ENCODE results near the gene WDR1.

WDR1 gene

DNA sequence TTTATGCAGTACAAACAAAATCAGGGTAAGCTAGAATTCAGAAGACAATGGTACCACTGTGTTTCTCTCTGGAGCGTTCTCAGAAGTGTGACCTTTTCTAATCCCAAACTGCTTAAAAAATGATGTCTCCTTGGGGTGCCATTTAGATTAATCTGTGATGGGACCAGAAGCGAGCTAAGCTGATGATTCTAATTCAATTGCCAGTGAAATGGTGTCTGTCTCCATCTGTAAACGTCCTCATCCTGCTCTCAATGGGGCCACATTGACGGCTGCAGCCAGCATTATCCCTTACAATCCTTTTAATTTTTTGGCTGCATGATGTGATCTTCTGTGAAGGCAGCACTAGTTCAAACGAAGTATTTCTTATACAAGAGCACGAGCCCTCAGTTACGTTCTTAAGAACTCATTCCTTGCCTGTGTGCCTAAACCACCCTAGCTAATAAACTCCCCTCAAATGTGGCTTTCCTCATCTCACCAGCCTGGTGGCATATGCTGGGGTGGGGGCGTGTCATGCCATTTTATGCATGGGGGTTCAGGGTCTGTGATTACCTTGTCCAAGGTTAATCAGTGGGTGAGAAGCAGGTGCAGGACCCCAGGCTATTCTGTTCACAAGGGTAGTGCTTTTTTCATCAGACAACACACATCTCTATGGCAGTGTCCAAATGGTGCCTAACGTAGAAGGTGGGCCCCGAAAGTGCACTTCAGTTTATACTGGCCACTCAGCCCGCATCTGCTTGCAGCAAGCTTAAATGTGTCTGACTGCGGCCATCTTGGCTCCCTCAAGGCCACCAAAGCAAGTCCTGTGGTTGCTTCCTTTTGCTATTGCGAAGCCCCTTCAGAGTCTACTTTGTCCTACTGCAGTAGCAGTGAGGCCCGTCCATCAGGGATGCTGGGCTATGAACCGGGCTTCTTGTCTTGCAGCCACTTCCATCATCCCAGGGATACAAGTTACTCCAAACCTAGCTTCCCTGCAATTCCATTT lies 49.6 kb downstream of the WDR1 start:
- DNase-seq (ENCODE audit: low read depth) = no peak

- no peak for DNase-seq (ENCODE audit: low read depth)
Measured at GRCh38 chr4:10066206-10066605, 50.4 kb downstream of the WDR1 start.

DNA sequence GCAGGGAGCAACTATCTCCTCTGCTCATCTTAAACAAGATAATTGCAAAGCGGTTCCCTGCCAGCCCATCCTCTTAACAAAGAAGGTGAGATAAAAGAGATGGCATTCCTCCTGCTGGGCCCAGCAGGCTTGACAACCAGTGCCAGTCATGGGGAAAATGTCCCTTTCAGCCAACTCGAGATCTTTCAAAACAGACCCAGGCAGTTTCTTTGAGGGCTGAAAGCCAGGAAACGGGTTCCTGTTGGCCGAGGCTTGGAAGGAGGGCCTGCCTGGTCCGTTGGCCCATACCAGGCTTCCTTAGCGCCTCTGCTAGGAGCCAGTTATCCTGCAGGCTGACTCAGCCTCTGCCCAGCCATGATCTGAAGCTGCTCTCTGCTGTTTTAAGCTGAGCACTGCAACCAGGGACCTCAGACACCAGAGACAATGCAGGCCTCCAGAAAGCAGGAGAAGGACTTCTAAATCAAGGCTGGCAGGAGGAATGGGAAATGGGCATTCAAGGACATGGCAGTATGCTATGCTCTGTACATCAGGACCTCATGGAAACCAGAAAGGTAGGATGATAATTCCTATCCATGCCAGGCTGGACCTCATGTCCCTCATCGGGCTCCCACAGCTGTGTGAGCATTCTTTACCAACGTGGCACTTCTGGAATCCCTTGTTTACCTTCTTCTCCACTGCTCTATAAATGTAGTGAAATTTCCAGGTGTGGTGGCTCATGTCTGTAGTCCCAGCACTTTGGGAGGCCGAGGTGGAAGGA lies 52.9 kb downstream of the WDR1 start:
- DNase-seq (ENCODE audit: low read depth) = no peak

GRCh38 chr4:10061650-10062415 lies 54.8 kb downstream of the WDR1 start:
- no peak for DNase-seq (ENCODE audit: low read depth)

DNA sequence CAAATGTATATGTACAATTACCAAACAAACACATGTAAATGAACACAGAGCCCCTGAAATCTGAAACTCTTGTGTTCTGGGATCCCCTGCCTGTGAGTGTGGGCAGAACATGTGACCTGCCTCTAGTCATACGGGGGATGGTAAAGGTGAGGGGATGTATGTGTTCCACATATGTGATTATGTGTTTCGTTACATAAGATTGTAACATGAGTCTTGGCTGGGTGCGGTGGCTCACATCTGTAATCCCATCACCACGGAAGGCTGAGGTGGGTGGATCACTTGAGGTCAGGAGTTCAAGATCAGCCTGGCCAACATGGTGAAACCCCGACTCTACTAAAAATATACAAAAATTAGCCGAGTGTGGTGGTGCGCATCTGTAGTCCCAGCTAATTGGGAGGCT lies 58.2 kb downstream of the WDR1 start:
- no peak for DNase-seq (ENCODE audit: low read depth)

- DNase-seq (ENCODE audit: low read depth) = no peak
Measured at GRCh38 chr4:10057023-10057395, 59.6 kb downstream of the WDR1 start.

GRCh38 chr4:10056334-10057022 lies 60.1 kb downstream of the WDR1 start:
- no peak for DNase-seq (ENCODE audit: low read depth)

- no peak for DNase-seq (ENCODE audit: low read depth)
Measured at GRCh38 chr4:10055871-10056270, 60.7 kb downstream of the WDR1 start.

DNA sequence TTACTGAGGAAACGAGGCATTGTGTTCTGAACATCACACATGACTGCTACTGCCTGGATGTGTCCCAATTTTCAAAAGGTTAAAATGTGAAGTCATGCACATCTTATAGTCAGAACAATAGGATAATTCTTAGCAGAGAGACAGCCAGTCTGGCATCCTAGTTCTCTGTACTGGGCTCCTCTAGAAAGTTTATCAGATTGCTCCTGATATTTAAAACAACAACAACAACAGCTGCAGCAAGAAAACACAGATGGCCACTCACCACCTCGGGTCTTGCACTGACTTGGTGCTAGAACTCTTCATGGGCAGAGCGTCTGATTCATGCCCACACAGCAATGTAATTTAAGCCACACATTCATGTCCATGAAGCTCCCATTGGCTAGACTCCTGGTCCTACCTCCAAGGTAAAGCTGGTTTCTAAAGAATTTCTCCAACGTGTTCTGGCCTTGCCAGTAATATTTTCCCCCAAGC lies 62.0 kb downstream of the WDR1 start:
- DNase-seq (ENCODE audit: low read depth) = no peak

- no peak for DNase-seq (ENCODE audit: low read depth)
Measured at GRCh38 chr4:10053635-10054453, 62.8 kb downstream of the WDR1 start.

DNA sequence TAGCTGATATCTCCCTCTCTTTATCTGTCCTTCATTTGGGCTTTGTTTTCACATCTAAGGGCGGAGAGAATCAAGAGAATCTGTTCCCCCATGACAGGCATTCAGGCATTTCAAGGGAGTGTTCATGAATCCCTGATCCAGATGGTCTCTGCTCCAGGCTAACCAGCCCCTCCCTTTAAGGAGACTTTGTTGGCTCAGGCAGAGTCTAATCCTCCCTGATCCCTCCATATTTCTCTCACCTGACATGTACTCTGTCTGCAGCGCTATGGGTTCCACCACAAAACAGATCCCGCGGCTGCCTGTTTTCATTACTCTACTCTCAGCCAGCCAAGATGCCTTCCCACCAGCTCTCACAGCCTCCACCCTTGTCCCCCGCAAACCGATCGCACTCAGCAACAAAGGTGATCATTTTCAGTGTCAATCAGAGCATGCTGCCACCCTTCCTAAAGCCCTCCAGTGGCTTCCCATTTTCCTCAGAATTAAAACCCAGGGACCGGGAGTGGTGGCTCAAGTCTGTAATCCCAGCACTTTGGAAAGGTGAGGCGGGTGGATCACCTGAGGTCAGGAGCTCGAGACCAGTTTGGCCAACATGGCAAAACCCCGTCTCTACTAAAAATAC lies 65.0 kb downstream of the WDR1 start:
- DNase-seq (ENCODE audit: low read depth) = no peak

GRCh38 chr4:10050721-10051120 lies 65.9 kb downstream of the WDR1 start:
- no peak for DNase-seq (ENCODE audit: low read depth)

- DNase-seq (ENCODE audit: low read depth) = no peak
Measured at GRCh38 chr4:10050261-10050661, 66.3 kb downstream of the WDR1 start.

GRCh38 chr4:10048941-10049697 lies 67.5 kb downstream of the WDR1 start:
- no peak for DNase-seq (ENCODE audit: low read depth)

- DNase-seq (ENCODE audit: low read depth) = no peak
Measured at GRCh38 chr4:10047967-10048366, 68.6 kb downstream of the WDR1 start.

DNA sequence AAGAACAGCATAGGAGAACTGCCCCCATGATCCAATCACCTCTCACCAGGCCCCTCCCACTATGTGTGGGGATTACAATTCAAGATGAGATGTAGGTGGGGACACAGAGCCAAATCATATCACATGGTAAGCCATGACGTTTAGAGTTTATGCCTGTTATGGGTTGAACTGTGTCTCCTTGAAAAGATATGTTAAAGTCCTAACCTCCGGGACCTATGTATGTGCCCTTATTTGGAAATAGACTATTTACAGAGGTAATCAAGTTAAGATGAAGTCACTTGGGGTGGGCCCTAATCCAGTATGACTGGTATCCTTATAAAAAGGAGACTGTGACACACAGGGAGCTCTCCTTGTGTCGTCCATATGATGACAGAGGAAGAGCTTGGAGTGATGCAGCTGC lies 70.1 kb downstream of the WDR1 start:
- no peak for DNase-seq (ENCODE audit: low read depth)

DNA sequence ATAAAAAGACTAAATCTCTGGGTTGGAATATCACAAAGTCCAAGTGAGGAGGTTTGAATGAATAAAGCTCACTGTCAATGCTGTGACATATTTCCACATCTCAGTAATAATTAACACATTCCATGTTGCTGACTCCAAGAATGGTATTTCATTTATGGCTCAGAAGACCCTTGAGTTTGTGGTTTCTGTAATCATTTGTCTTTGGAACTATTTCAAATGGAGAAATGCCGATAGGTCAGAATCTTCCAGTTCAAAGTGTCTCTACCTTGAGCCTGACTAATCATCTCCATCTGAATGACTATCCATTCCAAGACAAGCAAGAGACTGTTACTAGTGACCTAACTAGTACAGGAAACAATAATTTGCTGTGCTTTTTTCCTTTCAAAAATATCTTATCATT lies 71.1 kb downstream of the WDR1 start:
- DNase-seq (ENCODE audit: low read depth) = no peak

- DNase-seq (ENCODE audit: low read depth) = no peak
Measured at GRCh38 chr4:10041036-10041435, 75.6 kb downstream of the WDR1 start.

- no peak for DNase-seq (ENCODE audit: low read depth)
Measured at GRCh38 chr4:10040049-10040892, 76.3 kb downstream of the WDR1 start.
